NCI-H1436 treated with DMSO at 0.1 percent for 48 hours (cell line): ENCODE results near the gene TTC21A.
"Not testable (repeated sequence)": the region's sequence is repeated elsewhere in the genome, so short reads cannot be mapped to it uniquely, and the experiment has no call there.

Experiments
- DNase-seq: peaks from one replicate; lab custom pipeline; 2025; lab: John Stamatoyannopoulos, UW

Gene TTC21A

GRCh38 chr3:39149498-39150147 lies 42.1 kb downstream of the TTC21A start:
- DNase-seq = no peak

- no peak for DNase-seq
Measured at GRCh38 chr3:39150148-39150802, 42.8 kb downstream of the TTC21A start.

GRCh38 chr3:39150803-39151631 lies 43.5 kb downstream of the TTC21A start:
- DNase-seq = no peak

GRCh38 chr3:39153977-39154279 lies 46.4 kb downstream of the TTC21A start:
- DNase-seq = no peak

GRCh38 chr3:39154280-39155021 lies 47.0 kb downstream of the TTC21A start:
- no peak for DNase-seq

GRCh38 chr3:39156421-39156820 lies 48.9 kb downstream of the TTC21A start:
- DNase-seq = no peak

- no peak for DNase-seq
Measured at GRCh38 chr3:39157359-39157758, 49.9 kb downstream of the TTC21A start.

GRCh38 chr3:39158148-39158715 lies 50.8 kb downstream of the TTC21A start:
- no peak for DNase-seq

- no peak for DNase-seq
Measured at GRCh38 chr3:39164414-39164813, 56.9 kb downstream of the TTC21A start.

- DNase-seq = no peak
Measured at GRCh38 chr3:39165518-39165917, 58.0 kb downstream of the TTC21A start.

GRCh38 chr3:39166134-39166710 lies 58.7 kb downstream of the TTC21A start:
- no peak for DNase-seq

- no peak for DNase-seq
Measured at GRCh38 chr3:39166932-39167532, 59.6 kb downstream of the TTC21A start.

- no peak for DNase-seq
Measured at GRCh38 chr3:39168156-39168780, 60.8 kb downstream of the TTC21A start.

GRCh38 chr3:39169712-39170111 lies 62.2 kb downstream of the TTC21A start:
- no peak for DNase-seq

GRCh38 chr3:39170461-39170860 lies 63.0 kb downstream of the TTC21A start:
- DNase-seq = no peak

- DNase-seq = not testable (repeated sequence)
Measured at GRCh38 chr3:39170877-39171276, 63.4 kb downstream of the TTC21A start.

GRCh38 chr3:39171860-39172259 lies 64.4 kb downstream of the TTC21A start:
- DNase-seq = no peak

GRCh38 chr3:39173318-39174125 lies 66.0 kb downstream of the TTC21A start:
- no peak for DNase-seq

GRCh38 chr3:39176025-39176714 lies 68.7 kb downstream of the TTC21A start:
- DNase-seq = no peak
